Osteoblast (primary cell): ENCODE results near the gene COL6A3. TPM values are rescaled to one million over a fixed set of nuclear protein-coding genes. Genes with fewer than 3 reads are reported as not detected.

Experiments
- DNase-seq: peaks from one replicate; pipeline ENCODE4 v3.0.0; 2011; ENCODE audit warnings: low spot score, mixed read lengths; ENCODE audit not compliant: insufficient read length; ENCODE audit errors: missing footprints
- H2AFZ ChIP-seq: 2 replicates; pipeline ENCODE4 v1.6.0; 2011; ENCODE audit warnings: mild to moderate bottlenecking, low read length
- H3K27ac ChIP-seq: 2 replicates; pipeline ENCODE4 v1.5.1; 2011; ENCODE audit warnings: mild to moderate bottlenecking, low read depth, low read length, moderate library complexity
- H3K27me3 ChIP-seq: 2 replicates; pipeline ENCODE4 v1.6.0; 2012; ENCODE audit warnings: mild to moderate bottlenecking, control low read depth, inconsistent platforms, low read length, moderate library complexity; ENCODE audit not compliant: insufficient read depth
- H3K36me3 ChIP-seq: 2 replicates; pipeline ENCODE4 v1.5.1; 2011; ENCODE audit warnings: mild to moderate bottlenecking, low read length, control low read depth, moderate library complexity; ENCODE audit not compliant: insufficient read depth
- H3K4me1 ChIP-seq: 2 replicates; pipeline ENCODE4 v1.5.1; 2011; ENCODE audit warnings: mild to moderate bottlenecking, low read length, control low read depth, moderate library complexity; ENCODE audit not compliant: insufficient read depth
- H3K4me2 ChIP-seq: 2 replicates; pipeline ENCODE4 v1.6.0; 2011; ENCODE audit warnings: mild to moderate bottlenecking, low read length; ENCODE audit not compliant: insufficient read depth
- H3K4me3 ChIP-seq: fragments of 200-600 bp; sonication (generic); 3 replicates; pipeline ENCODE4 v1.5.1; 2012; ENCODE audit warnings: mild to moderate bottlenecking, low read length, inconsistent platforms; ENCODE audit not compliant: insufficient read depth
- H3K79me2 ChIP-seq: 2 replicates; pipeline ENCODE4 v1.6.0; 2012; ENCODE audit warnings: mild to moderate bottlenecking, low read length, control low read depth, inconsistent platforms; ENCODE audit not compliant: insufficient read depth
- H3K9me3 ChIP-seq: 2 replicates; pipeline ENCODE4 v1.5.1; 2011; ENCODE audit warnings: low read depth, low read length, control low read depth
- H4K20me1 ChIP-seq: 2 replicates; pipeline ENCODE4 v1.6.0; 2012; ENCODE audit warnings: mild to moderate bottlenecking, low read length, control low read depth; ENCODE audit not compliant: insufficient read depth
- total RNA-seq: library from RNA; depleted of rRNA; stranded (reverse); fragments of >200 nt; gene quantifications from 2 replicates; pipeline ENCODE4 v1.2.3, GENCODE V29; 2012
- TF ChIP-seq, protein P1 (sequence below): IDR thresholded peaks from 2 replicates; pipeline ENCODE4 v1.5.1; 2011; ENCODE audit warnings: mild to moderate bottlenecking, low read depth, low read length, moderate library complexity; ENCODE audit errors: extremely low read depth

Gene COL6A3
- total RNA-seq, 1 donor, result 4,017 TPM

DNA sequence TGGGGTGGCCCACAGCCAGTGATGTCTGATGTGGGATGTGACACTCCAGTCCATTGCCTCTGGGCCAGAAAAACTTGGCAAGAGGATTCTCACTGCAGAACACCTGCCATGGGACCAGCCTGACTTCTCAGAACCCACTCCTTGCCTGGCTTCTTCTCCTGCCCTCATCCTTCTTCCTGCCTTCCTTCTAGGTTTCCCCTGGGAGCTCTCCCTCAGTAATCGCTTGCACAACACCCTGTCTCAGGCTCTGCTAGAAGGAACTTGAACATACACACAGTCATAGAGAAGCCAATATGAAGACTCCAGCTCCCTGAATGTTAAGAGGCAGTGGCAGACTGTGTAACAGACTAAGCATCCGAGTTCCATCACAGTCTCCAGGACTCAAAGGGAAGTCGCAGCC, 4.3 kb upstream of the COL6A3 start:
- DNase-seq, result no peak

DNA sequence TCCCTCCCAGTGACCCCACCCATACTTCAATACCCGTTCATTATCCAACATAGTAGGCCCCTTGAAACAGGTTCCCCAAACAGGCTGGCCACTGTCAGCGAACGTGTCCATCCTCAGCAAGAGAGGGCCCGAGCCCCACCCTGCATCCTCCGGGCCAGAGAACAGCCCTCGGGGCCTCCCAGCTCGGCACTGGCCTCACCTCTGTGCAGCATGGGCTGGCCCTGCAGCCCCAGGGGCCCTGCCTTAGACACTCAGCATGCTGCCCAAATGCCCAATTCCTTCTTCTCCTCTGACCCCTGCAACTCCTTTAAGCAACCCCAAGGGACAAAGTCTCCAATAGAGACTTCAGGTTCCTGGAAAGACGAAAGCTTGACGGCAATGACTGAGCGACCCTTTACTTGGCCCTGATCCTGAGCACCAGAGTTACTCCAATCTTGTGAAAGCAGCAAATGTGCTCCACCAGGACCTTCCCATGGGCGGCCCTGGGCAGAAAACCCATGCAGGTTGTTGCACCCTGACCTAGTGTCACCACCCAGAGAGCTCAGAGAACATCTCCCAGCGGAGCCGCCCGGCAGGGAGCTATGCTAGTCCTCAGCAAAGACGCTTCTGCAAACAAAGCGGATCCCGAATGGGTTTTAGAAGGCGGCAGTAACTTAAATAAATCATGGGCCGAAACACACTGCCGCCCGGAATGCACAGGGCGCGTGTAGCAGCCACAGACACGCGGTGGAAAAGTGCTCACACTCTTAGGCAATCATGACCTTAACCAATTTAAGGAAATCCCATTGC, 782 bp downstream of the COL6A3 start:
- TF ChIP-seq, protein P1, sequence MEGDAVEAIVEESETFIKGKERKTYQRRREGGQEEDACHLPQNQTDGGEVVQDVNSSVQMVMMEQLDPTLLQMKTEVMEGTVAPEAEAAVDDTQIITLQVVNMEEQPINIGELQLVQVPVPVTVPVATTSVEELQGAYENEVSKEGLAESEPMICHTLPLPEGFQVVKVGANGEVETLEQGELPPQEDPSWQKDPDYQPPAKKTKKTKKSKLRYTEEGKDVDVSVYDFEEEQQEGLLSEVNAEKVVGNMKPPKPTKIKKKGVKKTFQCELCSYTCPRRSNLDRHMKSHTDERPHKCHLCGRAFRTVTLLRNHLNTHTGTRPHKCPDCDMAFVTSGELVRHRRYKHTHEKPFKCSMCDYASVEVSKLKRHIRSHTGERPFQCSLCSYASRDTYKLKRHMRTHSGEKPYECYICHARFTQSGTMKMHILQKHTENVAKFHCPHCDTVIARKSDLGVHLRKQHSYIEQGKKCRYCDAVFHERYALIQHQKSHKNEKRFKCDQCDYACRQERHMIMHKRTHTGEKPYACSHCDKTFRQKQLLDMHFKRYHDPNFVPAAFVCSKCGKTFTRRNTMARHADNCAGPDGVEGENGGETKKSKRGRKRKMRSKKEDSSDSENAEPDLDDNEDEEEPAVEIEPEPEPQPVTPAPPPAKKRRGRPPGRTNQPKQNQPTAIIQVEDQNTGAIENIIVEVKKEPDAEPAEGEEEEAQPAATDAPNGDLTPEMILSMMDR, result no peak
- H3K79me2 ChIP-seq, result peaks cover 71% of the 10 kb centered on the region
- peaks cover 17% of the 10 kb centered on the region for H3K36me3 ChIP-seq
- H3K27me3 ChIP-seq, result no peaks in the 10 kb centered on the region
- H3K4me2 ChIP-seq, result peak overlapping the region; percentile 97
- no peak for DNase-seq
- H4K20me1 ChIP-seq, result peaks cover 14% of the 10 kb centered on the region
- H3K4me1 ChIP-seq, result peaks cover 41% of the 10 kb centered on the region
- H3K4me3 ChIP-seq, result peak overlapping the region; percentile 86
- H3K9me3 ChIP-seq, result no peaks in the 10 kb centered on the region
- H3K27ac ChIP-seq, result peak overlapping the region; percentile 96
- no peak overlapping the region for H2AFZ ChIP-seq

More for the DNA sequence above, 4.3 kb upstream of the COL6A3 start:
- Histone ChIP-seq H3K9me3 (no peaks in the 10 kb centered on the region), H3K36me3 (no peaks in the 10 kb centered on the region), H3K27me3 (no peaks in the 10 kb centered on the region), H2AFZ (no peak overlapping the region), H3K4me2 (no peak overlapping the region), H4K20me1 (no peaks in the 10 kb centered on the region), H3K4me3 (no peak overlapping the region), H3K79me2 (peaks cover 20% of the 10 kb centered on the region), H3K4me1 (peaks cover 21% of the 10 kb centered on the region), H3K27ac (no peak overlapping the region)
- TF ChIP-seq, protein P1, result no peak

DNA sequence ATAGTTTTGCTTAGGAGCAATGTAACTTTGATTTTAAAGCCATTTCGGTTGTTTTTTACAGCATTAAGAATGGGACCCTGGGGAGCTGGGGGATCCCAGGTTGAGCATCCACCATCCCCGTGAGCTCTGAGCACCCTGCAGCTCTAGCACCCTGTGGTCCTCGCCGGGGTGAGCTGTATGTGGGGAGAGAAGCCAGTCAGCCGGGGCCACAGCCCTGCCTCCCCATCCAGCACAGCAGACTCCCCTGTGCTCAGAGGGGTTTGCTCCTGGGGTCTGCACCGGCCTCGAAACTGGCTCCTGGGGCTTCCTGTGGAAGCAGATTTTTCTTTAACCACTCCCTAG, 1.3 kb downstream of the COL6A3 start:
- Histone ChIP-seq H4K20me1 (peaks cover 17% of the 10 kb centered on the region), H3K4me3 (peak overlapping the region; percentile 86), H2AFZ (no peak overlapping the region), H3K27me3 (no peaks in the 10 kb centered on the region), H3K79me2 (peaks cover 76% of the 10 kb centered on the region), H3K4me2 (peak overlapping the region; percentile 97), H3K27ac (peak overlapping the region; percentile 96), H3K36me3 (peaks cover 20% of the 10 kb centered on the region), H3K9me3 (no peaks in the 10 kb centered on the region), H3K4me1 (peaks cover 47% of the 10 kb centered on the region)
- no peak for DNase-seq
- TF ChIP-seq, protein P1, result no peak

DNA sequence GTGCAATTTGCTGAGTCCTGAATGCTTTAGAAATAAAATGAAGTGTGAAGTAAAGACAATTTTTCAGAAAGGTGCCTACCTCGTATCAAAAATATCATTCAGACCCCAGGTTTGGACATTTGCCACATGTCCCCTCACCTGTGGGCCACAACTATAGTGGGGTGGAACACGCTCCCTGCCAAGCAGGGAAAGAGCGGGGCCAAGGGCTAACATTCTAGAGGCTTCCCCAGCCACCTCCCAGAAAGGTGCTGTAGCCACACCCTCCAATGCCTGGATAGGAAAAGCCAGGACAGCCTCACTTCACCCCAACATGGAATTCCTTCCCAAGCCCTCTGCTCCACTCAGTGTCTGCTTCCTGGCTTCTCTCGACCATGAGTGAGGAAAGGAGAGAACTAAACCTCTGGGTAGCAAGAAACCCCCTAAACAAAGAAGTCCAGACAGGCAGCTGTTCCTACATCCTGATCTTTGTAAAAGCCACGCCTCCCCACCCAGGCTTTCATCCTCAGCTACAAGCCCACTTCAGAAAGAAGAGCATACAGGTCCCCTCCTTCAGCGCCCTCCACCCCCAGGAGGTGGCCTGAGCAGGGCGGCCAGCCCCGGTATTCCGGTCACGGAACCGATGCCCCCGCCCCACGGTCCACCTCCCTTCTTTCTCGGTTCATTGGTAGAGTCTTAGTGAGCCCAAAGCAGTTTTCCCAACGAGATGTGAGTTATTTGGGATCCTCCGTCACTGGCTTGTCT, 2.1 kb downstream of the COL6A3 start:
- Histone ChIP-seq H2AFZ (no peak overlapping the region), H3K9me3 (no peaks in the 10 kb centered on the region), H3K4me2 (peak overlapping the region; percentile 97), H3K79me2 (peaks cover 84% of the 10 kb centered on the region), H3K4me3 (peak overlapping the region; percentile 86), H3K27me3 (no peaks in the 10 kb centered on the region), H4K20me1 (peaks cover 24% of the 10 kb centered on the region), H3K36me3 (peaks cover 28% of the 10 kb centered on the region), H3K27ac (peak overlapping the region; percentile 96), H3K4me1 (peaks cover 54% of the 10 kb centered on the region)
- no peak for DNase-seq
- TF ChIP-seq, protein P1, result no peak
